HepG2 (cell line): ENCODE measurements around the gene ZGRF1.

ENCODE experiments used
- CBX5 ChIP-seq: sonication (generic); formaldehyde crosslinking; IDR thresholded peaks from 2 replicates; pipeline ENCODE4 v1.4.0; 2020; ENCODE audit warnings: missing genetic modification reagents, borderline replicate concordance
- MAFK ChIP-seq, 2 experiments: IDR thresholded peaks in 1 of 2; conservative IDR thresholded peaks in 1 of 2; 2 replicates each; pipeline ENCODE4 v1.6.1; 2011; ENCODE audit warnings: improper control_type of control experiment in 2 of 2, low read length in 2 of 2
- NFIC ChIP-seq: IDR thresholded peaks from 2 replicates; pipeline ENCODE4 v1.6.1; 2012; ENCODE audit warnings: mild to moderate bottlenecking, low read length, inconsistent platforms
- RBAK ChIP-seq: sonication (generic); formaldehyde crosslinking; IDR thresholded peaks from 2 replicates; pipeline ENCODE4 v1.5.1; 2020; ENCODE audit warnings: mild to moderate bottlenecking, missing genetic modification reagents
- ZFP37 ChIP-seq: sonication (generic); formaldehyde crosslinking; IDR thresholded peaks from 2 replicates; pipeline ENCODE4 v1.4.0; 2020; ENCODE audit warnings: missing genetic modification reagents, borderline replicate concordance
- ZMAT3 ChIP-seq: sonication (generic); formaldehyde crosslinking; conservative IDR thresholded peaks from 2 replicates; pipeline ENCODE4 v1.7.0; 2021; ENCODE audit warnings: missing genetic modification reagents
- ZNF484 ChIP-seq: sonication (generic); formaldehyde crosslinking; IDR thresholded peaks from 2 replicates; pipeline ENCODE4 v1.5.1; 2020; ENCODE audit warnings: mild to moderate bottlenecking, low read depth, missing genetic modification reagents, borderline replicate concordance
- TF ChIP-seq, protein P1 (sequence below): sonication (generic); formaldehyde crosslinking; IDR thresholded peaks from 2 replicates; pipeline ENCODE4 v1.5.1; 2020; ENCODE audit warnings: mild to moderate bottlenecking, moderate library complexity, missing genetic modification reagents
- TF ChIP-seq, protein P2 (sequence below): sonication (generic); formaldehyde crosslinking; IDR thresholded peaks from 2 replicates; pipeline ENCODE4 v1.5.0; 2020; ENCODE audit warnings: mild to moderate bottlenecking, missing genetic modification reagents, moderate library complexity

DNA sequence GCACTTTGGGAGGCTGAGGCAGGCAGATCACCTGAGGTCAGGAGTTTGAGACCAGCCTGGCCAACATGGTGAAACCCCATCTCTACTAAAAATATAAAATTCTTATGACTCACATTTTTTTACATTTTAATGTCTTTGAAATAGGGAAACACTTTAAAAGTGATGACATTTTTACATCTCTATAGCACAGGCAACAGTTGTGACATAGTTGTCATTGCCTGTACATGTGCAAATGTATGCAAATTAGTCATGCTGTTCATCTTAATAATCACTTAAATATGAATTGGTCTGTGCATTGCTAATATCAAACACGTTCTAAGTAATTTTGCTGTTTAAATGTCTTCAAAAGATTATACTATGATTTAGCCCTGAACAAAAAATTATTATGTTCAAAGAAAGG is 41.7 kb downstream of the ZGRF1 start:
- no peak for TF ChIP-seq RBAK (CRISPR knock-in tag)
- no peak for TF ChIP-seq ZNF484
- TF ChIP-seq, protein P1, sequence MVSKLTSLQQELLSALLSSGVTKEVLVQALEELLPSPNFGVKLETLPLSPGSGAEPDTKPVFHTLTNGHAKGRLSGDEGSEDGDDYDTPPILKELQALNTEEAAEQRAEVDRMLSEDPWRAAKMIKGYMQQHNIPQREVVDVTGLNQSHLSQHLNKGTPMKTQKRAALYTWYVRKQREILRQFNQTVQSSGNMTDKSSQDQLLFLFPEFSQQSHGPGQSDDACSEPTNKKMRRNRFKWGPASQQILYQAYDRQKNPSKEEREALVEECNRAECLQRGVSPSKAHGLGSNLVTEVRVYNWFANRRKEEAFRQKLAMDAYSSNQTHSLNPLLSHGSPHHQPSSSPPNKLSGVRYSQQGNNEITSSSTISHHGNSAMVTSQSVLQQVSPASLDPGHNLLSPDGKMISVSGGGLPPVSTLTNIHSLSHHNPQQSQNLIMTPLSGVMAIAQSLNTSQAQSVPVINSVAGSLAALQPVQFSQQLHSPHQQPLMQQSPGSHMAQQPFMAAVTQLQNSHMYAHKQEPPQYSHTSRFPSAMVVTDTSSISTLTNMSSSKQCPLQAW, result no peak
- no peak for TF ChIP-seq ZFP37 (CRISPR knock-in tag)
- no peak for TF ChIP-seq NFIC
- TF ChIP-seq CBX5 (CRISPR knock-in tag), result no peak
- TF ChIP-seq ZMAT3 (CRISPR knock-in tag), result no peak
- no peak for TF ChIP-seq MAFK (conservative IDR thresholded peaks at IDR 0.05 in 1 of 2, IDR thresholded peaks at IDR 0.05 in 1 of 2; ENCODE audit: low read length in 2 of 2)
- TF ChIP-seq, protein P2, sequence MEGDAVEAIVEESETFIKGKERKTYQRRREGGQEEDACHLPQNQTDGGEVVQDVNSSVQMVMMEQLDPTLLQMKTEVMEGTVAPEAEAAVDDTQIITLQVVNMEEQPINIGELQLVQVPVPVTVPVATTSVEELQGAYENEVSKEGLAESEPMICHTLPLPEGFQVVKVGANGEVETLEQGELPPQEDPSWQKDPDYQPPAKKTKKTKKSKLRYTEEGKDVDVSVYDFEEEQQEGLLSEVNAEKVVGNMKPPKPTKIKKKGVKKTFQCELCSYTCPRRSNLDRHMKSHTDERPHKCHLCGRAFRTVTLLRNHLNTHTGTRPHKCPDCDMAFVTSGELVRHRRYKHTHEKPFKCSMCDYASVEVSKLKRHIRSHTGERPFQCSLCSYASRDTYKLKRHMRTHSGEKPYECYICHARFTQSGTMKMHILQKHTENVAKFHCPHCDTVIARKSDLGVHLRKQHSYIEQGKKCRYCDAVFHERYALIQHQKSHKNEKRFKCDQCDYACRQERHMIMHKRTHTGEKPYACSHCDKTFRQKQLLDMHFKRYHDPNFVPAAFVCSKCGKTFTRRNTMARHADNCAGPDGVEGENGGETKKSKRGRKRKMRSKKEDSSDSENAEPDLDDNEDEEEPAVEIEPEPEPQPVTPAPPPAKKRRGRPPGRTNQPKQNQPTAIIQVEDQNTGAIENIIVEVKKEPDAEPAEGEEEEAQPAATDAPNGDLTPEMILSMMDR (CRISPR knock-in tag), result no peak
